HG02970 (cell line): ENCODE results near the gene ZSWIM4.

ENCODE experiments used
- ATAC-seq: cut with Tn5 transposase; IDR thresholded peaks from one replicate; pipeline ENCODE4 v1.9.1; 2021; ENCODE audit warnings: mild to moderate bottlenecking, moderate library complexity, moderate number of reproducible peaks; ENCODE audit not compliant: unreplicated experiment, low FRiP score

Gene ZSWIM4

GRCh38 chr19:13804830-13805683 is 9.8 kb downstream of the ZSWIM4 start:
- ATAC-seq = no peak

GRCh38 chr19:13806728-13807127 is 11.5 kb downstream of the ZSWIM4 start:
- ATAC-seq = no peak

GRCh38 chr19:13807421-13808021 is 12.3 kb downstream of the ZSWIM4 start:
- no peak for ATAC-seq

- no peak for ATAC-seq
Observed at GRCh38 chr19:13808856-13809255, 13.6 kb downstream of the ZSWIM4 start.

- no peak for ATAC-seq
Observed at GRCh38 chr19:13812544-13812943, 17.3 kb downstream of the ZSWIM4 start.

- no peak for ATAC-seq
Observed at GRCh38 chr19:13813147-13813546, 17.9 kb downstream of the ZSWIM4 start.

- no peak for ATAC-seq
Observed at GRCh38 chr19:13814550-13814949, 19.3 kb downstream of the ZSWIM4 start.

GRCh38 chr19:13817018-13817614 is 21.9 kb downstream of the ZSWIM4 start:
- ATAC-seq = no peak

- ATAC-seq = no peak
Observed at GRCh38 chr19:13817615-13818371, 22.6 kb downstream of the ZSWIM4 start.

GRCh38 chr19:13819238-13819637 is 24.0 kb downstream of the ZSWIM4 start:
- no peak for ATAC-seq

- ATAC-seq = no peak
Observed at GRCh38 chr19:13821292-13821691, 26.0 kb downstream of the ZSWIM4 start.

GRCh38 chr19:13823256-13823655 is 28.0 kb downstream of the ZSWIM4 start:
- ATAC-seq = no peak

- ATAC-seq = no peak
Observed at GRCh38 chr19:13823901-13824300, 28.7 kb downstream of the ZSWIM4 start.

GRCh38 chr19:13824703-13825102 is 29.5 kb downstream of the ZSWIM4 start:
- no peak for ATAC-seq

GRCh38 chr19:13825489-13826441 is 30.5 kb downstream of the ZSWIM4 start:
- no peak for ATAC-seq

GRCh38 chr19:13826652-13827235 is 31.5 kb downstream of the ZSWIM4 start:
- no peak for ATAC-seq

GRCh38 chr19:13827656-13828055 is 32.4 kb downstream of the ZSWIM4 start:
- ATAC-seq = no peak

- ATAC-seq = no peak
Observed at GRCh38 chr19:13830114-13830740, 35.0 kb downstream of the ZSWIM4 start.
